Right lobe of liver (tissue), 4 donors: ENCODE data around the gene DYNLT2B.

Experiments used
- CTCF ChIP-seq, 4 donors: fragments of 200-600 bp in 3 of 4; fragments of 450-650 bp in 1 of 4; IDR thresholded peaks; one replicate each; pipeline versions ENCODE4 v1.5.1 to v1.8.0; 2016 to 2022; ENCODE audit warnings: antibody characterized with exemption in 4 of 4, mild to moderate bottlenecking in 2 of 4
- POLR2A ChIP-seq: fragments of 450-650 bp; IDR thresholded peaks from one replicate; pipeline ENCODE4 v1.6.1; 2017; ENCODE audit warnings: antibody characterized with exemption, mild to moderate bottlenecking
- donor health status: DM: no; HTN: no; CAD: no.
- donor health status: DM: no; HTN: no; CAD: no.
- donor health status: DM: no; HTN: yes; CAD: no.

- no peak for TF ChIP-seq CTCF (IDR thresholded peaks at IDR 0.05)
- no peak for TF ChIP-seq POLR2A
Measured at GRCh38 chr3:196298521-196298920, 19.5 kb downstream of the DYNLT2B start.
